IPS DF 4.7 (cell line): ENCODE measurements around the gene ATG16L1.

Source experiments
- DNase-seq: peaks from one replicate; pipeline ENCODE4 v3.0.0-alpha.2; 2013; ENCODE audit warnings: low spot score; ENCODE audit errors: extremely low read depth

Gene ATG16L1

DNA sequence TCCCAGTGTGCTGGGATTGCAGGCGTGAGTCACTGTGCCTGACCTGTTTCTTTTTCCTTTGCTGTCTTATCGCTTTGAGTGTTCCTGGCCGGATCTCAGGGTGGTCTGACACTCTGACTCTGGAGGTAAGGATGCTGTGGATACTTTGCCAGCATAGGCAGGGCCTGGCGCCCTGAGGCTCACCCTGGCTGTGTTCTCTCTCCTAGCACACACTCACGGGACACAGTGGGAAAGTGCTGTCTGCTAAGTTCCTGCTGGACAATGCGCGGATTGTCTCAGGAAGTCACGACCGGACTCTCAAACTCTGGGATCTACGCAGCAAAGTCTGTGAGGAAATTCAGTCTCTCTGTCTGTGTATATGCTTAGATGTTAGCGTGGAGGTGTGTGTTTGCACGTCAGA is 38.2 kb downstream of the ATG16L1 start:
- no peak for DNase-seq

DNA sequence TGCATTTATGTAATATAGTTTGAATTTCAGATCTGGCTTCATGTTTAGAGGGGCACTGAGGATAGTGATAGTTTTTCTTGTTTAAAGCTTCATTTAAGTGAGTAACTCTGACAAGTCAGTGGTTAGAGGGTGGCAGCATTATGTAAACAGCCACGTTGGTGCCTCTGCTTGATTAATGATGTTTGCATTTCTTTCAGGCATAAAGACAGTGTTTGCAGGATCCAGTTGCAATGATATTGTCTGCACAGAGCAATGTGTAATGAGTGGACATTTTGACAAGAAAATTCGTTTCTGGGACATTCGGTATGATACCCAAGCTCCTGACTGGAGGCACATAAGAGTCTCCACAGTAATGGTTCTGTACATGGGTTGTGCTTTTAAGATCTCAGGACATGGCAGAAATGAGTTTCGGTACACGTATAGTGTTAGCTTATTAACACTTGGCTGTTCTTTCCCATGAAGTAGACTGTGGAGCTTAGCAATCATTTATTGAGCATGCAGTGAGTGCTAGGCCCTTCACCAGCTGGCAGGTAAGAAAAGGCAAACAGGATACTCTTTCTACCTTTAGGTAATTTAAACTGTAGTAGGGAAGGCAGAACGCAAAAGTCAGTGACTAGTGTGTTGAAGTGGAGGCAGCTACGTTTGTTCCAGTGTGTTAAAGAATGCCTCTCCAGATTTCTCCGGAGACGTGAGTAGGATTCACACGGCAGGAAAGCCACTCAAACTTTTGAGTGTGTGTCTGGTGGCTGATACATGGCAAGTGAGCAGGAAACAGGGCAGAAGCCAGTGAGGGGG is 38.8 kb downstream of the ATG16L1 start:
- DNase-seq = no peak

DNA sequence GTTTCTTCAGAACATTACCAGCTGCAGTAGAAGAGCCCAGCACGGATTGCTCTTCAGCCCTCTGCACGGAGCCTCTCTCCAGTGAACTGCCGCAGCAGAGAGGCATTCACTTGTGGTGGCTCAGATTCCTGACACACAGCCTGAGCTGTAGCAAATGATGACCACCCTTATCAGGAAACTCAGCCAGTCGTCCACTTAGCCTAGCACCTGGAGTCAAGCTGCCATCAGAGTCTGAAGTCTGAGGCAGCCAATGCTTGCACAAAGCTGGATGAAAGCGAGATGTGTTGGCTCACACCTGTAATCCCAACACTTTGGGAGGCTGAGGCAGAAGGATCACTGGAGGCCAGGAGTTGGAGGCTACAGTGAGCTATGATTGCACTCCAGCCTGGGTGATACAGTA is 44.4 kb downstream of the ATG16L1 start:
- no peak for DNase-seq

DNA sequence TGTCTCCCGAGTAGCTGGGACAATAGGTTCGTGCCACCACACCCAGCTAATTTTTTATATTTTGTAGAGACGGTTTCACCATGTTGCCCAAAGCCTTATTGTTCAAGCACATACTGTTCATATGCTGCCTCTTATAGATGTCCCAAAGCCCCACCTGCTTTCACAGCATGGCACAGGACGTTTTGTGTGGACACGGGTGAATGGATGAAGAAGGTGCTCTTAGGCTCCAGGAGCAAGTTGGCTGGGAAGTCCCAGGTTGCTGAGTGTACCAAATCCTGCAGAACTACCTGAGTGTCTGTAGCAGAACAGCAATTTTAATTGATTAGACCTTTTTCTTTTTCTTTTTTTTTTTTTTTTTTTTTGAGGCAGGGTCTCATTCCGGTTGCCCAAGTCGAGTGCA is 45.6 kb downstream of the ATG16L1 start:
- no peak for DNase-seq

DNA sequence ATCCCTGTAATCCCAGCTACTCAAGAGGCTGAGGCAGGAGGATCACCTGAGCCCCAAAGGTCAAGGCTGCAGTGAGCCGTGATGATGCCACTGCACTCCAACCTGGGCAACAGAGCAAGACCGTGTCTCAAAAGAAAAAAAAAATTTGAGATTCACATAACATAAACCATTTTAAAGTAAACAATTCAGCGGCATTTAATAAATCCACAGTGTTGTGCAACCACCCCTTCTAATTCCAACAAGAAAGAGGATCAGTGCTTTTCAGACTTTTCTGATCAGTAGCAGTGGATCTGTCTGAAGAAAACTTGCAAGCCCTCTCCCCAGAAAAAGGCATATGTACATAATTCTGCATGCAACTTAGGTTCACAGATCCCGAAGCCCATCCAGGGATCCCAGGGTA is 48.9 kb downstream of the ATG16L1 start:
- DNase-seq = no peak

DNA sequence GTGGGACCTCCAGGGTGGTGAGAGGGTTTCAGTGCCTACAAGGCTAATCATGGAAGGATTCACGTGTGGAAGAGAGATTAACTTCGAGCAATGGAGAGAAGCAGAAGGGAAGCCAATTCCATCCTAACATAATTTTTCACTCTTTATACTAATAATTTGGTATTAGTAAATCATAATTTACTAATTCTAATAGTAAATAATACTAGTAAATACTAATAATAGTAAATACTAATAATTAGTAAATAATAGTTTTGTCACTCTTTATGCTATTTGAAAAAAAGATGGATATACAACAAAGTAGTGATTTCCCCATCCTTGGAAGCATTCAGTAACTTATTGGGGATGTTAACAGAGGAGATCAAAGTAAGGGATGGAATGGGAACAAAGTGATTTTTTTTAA is 49.8 kb downstream of the ATG16L1 start:
- no peak for DNase-seq

DNA sequence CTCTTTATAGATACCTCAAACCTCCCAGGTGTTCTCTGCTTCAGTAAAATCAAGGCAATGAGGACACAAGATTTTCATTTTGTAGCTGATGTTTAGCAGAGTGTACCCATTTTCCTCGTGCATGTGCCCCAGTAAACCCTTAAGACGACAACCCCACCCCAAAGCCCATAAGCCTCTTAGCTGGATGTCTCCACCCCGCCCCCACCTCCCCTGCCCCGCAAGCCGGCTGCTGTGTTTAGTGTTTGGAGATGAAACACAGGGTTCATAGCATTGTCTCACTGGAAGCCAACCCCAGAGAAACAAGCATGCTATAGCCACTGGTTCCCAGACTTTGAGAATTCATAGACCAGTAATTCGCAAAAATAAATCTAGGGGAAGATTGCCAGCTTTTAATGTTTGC is 50.3 kb downstream of the ATG16L1 start:
- DNase-seq = no peak

DNA sequence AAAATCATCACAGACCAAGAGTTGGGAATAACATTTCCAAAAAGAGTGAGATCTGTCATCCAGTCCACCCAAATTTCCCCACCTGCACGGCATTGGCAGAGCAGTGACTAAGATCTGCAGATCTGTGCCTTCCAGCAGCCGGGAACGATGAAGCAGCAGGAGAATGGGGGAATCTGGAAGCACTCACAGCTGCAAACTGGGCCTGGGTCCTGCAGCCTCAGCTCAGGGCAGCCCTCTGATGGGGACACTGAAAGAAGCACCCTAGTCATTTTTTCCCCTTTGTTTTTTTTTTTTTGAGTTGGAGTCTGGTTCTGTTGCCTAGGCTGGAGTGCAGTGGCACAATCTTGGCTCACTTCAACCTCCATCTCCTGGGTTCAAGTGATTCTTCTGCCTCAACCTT is 51.8 kb downstream of the ATG16L1 start:
- DNase-seq = no peak

DNA sequence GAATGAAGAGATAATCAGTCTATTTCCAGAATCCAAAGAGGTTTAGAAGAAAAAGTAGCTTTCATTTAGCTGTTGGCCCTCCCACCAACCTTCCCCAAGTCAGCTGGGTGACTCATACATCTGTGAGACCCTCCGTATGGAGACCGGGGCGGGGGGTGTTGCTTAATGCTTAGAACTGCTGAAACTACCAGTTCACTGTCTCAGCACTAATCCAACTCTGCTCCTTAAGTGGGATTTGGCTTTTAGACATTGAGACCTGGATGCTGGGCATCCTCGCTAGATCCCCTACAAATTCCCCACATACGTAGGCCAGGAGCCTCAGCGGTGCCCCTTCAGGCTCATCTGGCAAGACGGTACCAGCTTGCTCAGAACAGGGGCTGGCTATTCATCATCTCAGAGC is 56.1 kb downstream of the ATG16L1 start, which contains the start of gene SAG:
TSS of gene SAG (plus strand) at position 252 of the 400 bp plus-strand sequence. CDS start 1,374 bp downstream, outside the sequence.
- no peak for DNase-seq

DNA sequence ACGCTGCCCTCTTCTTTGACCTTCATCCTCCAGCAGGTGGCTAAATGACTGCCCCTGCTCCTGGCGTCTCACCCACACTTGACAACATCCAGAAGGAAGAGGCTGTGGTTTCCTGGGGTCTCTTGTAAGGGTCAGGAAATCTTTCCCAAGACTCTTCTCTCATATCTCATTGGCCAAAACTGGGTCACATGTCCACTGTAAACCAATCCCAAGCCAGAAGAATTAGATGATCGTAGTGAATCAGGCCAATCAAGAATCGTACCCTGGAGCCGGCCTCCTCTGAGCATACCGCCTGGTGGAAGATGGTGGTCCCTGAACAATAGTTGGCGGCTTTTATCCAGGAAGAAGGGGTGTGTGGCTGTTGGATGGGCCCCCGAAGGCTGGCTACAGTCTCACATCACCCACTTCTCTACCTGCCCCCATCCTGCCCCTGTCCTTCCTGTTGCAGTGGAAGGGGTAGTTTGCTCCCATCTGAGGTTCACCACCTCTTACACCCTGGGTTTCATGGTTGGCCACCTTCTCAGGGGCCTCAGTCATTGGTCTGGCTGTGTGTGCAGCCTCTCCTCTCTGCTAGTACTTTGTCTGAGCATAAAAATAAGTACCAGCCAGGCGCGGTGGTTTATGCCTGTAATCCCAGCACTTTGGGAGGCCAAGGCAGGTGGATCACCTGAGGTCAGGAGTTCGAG is 59.9 kb downstream of the ATG16L1 start:
- DNase-seq = no peak

DNA sequence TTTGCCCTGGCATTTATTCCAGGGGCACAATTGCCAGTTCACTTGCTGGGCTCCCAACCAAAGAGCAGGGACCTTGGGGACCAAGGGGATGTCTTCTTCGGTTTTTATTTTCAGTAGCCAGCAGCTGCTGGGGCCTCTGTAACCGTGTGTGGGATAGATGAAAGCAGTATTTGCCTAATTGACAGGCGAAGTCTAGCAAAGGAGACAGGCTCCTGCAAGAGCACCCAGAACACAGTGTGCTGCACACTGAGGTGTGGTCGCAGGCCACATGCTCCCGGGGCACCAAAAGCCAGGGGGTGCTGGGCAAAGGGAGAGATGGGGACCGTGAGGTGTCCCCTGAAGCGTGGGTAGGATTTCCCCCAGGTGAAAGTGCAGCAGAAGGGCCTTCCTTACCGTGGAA is 61.4 kb downstream of the ATG16L1 start:
- no peak for DNase-seq

DNA sequence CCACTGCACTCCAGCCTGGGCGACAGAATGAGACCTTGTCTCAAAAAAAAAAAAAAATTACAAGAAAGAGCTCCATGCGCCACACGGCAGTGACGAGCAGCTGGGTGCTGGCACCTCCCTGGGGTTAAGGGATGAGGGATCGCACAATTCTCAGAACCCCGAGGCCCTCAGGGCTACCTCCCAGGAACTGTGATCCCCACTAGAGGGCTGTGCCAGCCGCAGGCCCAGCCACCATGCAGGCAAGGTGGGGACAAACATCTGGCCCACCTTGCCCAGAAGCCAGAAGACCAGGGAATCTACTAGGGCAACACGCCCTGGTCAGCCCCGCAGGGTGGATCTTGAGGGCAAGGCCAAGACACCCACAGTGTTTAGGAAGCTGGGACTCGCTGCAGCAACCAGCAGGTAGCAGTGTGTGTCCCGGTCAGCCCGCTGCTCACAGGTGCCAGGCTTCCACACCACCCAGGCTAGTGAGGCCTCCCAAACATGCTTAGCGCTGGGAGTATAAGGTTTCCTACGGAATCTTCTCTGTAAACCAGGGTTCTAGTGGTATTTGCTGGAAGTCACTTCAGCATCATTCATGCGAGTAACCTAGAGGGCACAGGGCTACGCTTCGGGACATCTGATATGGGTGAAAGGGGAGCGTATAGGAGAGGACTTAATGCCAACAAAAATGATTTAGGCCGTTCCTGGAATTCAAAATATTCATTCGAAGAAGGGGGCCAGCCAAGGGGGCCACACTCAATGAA is 62.9 kb downstream of the ATG16L1 start:
- DNase-seq = no peak

DNA sequence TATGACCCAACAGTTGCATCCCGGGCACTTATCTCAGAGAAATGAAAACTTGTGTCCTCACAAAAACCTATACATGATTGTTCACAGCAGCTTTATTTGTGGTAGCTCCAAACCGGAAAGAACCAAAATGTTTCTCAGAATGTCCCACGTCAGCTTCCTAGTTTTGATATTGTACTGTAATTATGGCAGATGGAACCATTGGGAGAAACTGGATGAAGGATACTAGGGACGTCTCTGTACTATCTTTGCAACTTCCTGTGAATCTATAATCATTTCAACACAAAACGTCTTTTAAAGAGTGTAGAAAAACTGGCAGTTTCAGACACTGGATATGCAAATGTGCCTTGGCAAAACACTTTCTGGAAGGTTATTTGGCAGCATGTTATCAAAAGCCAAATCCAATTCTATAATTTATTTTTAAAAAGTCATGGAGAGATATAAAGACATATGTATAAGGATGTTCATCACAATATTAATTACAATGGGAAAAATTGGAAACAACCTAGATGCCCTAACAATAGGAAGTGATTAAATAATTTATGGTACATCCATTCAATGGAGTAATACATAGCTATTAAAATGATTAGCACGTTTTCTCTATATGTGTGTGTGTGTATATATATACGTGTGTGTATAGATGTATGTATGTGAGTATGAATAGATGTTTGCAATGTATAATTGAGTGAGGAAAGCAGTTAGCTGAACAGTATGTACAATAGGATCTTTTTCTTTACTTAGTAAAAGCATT is 65.9 kb downstream of the ATG16L1 start:
- no peak for DNase-seq

DNA sequence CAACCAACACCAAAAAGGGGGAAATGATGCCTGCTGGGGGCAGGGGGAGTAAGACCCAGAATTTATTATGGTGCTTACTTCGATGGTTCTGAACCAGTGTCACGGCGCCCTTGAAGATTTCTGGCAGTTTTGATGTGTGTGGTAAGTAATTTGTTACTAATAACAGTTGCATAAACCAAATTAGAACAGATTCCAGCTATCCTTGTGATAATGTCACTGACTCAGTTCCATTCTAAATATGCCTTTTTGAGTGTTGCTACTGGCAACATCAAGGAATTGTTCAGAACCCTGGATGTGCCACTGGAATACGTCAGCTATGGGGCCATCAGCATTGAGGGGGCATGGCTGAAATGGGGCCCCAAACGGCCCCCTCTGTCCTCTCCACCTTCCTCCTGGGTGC is 67.8 kb downstream of the ATG16L1 start:
- DNase-seq = no peak

DNA sequence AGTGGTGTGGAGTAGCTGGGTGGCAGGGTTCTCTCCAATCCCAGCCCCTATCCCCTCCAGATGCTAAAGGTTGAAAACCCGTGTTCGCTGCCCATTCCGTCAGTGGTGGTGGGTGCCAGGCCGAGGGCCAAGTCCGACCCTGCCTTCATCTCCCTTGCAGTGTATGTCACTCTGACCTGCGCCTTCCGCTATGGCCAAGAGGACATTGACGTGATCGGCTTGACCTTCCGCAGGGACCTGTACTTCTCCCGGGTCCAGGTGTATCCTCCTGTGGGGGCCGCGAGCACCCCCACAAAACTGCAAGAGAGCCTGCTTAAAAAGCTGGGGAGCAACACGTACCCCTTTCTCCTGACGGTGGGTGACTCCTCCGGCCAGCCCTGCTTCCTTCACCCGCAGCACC is 69.0 kb downstream of the ATG16L1 start:
- no peak for DNase-seq

DNA sequence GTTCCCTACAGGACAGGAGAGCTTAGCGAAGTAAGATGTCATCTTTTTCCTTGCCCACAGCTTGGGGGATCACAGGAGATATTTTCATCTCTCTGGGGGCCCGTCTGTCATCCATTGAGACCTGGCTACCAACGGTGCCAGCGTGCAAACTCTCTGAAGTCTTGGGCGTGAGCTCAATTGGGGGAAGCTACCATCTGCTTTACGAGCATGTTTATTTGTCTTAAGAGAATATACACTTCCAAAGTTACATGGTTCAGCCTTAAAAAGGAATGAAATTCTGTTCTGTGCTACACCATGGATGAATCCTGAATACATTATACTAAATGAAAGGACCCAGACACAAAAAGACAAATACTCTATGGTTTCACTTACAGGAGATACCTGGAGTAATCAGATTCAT is 69.7 kb downstream of the ATG16L1 start:
- no peak for DNase-seq

DNA sequence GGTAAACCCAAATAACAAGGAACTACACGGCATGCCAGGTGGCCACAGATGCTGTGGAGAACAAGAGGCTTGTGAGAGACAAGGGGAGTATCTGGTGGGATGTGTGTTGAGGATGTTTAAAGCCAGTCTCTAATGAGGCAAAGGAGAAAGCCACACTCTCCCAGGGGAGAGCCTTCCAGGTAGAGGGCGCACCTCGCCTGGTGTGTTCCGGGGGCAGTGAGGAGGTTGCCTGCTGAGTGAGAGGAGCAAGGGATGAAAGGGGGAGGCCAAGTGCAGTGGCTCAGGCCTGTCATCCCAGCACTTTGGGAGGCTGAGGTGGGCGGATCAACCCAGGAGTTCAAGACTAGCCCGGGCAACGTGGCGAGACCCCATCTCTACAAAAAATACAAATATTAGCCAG is 72.4 kb downstream of the ATG16L1 start:
- no peak for DNase-seq

DNA sequence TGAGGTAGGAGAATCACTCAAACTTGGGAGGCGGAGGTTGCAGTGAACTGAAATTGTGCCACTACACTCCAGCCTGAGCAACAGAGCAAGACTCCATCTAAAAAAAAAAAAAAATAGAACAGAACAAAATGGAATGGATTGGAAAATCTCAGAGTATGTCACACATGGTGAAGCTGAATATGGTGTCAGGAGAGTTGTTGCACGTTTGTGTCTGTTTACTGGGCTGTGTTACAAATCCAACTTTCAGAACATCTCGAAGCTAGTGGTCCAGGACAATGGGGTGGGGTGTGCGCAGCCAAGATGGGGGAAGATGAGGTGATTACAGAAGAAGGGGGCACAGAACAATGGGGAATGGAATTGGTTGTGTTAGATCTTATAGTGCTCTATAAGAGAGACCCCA is 73.8 kb downstream of the ATG16L1 start:
- DNase-seq = no peak

DNA sequence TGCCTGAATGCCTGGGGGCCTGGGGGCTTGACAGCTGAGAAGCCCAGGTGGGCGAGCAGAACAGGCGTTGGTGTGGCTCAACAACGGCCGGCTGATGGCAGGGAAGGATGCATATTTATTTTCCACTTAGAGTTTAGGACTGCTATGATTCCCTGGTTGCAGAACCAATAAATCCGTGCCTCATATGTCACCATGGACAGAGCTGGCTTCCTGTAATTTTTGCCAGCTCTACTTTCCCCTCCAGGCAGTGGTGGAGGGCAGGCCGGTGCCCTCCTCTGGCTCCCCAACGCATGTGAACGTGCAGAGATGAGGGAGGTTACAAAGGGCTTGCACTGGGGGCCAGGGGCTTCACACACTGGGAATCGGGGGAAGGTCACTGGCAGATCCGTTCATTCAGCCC is 74.3 kb downstream of the ATG16L1 start:
- DNase-seq = no peak

DNA sequence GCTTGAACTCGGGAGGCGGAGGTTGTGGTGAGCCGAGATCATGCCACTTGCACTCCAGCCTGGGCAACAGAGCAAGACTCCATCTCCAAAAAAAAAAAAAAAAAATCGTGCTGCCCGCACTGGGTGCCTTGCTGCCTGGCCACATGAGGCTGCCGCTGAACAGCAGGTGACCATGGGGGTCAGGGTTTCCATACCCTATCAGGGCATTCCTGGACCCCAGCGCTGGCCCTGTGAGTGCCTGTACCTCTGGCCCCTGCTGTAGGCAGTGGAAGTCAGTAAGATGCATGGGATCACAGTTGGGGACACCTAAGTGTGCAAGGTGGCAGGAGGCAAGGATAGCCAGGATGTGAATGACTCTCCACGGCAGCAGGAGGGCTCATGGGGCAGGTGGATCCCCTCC is 75.0 kb downstream of the ATG16L1 start:
- DNase-seq = no peak

DNA sequence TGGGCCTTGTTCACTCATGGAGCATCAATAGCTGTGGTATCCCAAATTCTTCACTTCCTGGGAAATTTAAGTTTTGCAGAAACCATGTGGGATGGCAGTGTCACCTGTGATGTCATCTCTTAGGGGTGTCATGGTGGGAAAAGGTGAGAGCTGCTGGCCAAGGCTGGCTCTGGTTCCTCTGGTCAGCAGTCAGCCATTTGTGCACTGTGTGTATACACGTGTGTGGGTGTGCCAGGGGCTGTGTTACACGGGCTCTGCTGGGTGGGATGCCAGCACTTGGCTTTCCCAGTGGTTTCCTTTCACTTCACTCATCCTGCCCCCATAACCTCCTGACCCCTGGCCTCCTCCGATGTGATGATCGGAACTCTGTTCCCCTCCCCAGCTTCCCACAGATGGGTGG is 77.4 kb downstream of the ATG16L1 start:
- DNase-seq = no peak
